Measurements from ENCODE around the gene EPHA10. TPM values are rescaled to one million over a fixed set of nuclear protein-coding genes. Genes with fewer than 3 reads are reported as not detected.

The EPHA10 gene
- total RNA-seq, 4 donors from 2014 or later: 0.17 TPM; not detected in 3

GRCh38 chr1:37718181-37718900 lies 46.6 kb downstream of the EPHA10 start:
- Histone ChIP-seq H3K27me3 (no peaks in the 10 kb centered on the region), H3K27ac (no peak overlapping the region), H3K9me3 (no peaks in the 10 kb centered on the region), H3K36me3 (no peaks in the 10 kb centered on the region), H3K4me3 (no peak overlapping the region), H3K4me1 (peaks cover 3% of the 10 kb centered on the region in 2 donors)
- in situ Hi-C loops (cut with MboI; ENCODE audit: low sequenced_read_pairs in 4 of 4): no loop called here
- DNase-seq (no peak), ATAC-seq (no peak)
- intact Hi-C loops (cut with DNase I; ENCODE audit: low total_unique reads): no loop called here
- TF ChIP-seq, protein P1, sequence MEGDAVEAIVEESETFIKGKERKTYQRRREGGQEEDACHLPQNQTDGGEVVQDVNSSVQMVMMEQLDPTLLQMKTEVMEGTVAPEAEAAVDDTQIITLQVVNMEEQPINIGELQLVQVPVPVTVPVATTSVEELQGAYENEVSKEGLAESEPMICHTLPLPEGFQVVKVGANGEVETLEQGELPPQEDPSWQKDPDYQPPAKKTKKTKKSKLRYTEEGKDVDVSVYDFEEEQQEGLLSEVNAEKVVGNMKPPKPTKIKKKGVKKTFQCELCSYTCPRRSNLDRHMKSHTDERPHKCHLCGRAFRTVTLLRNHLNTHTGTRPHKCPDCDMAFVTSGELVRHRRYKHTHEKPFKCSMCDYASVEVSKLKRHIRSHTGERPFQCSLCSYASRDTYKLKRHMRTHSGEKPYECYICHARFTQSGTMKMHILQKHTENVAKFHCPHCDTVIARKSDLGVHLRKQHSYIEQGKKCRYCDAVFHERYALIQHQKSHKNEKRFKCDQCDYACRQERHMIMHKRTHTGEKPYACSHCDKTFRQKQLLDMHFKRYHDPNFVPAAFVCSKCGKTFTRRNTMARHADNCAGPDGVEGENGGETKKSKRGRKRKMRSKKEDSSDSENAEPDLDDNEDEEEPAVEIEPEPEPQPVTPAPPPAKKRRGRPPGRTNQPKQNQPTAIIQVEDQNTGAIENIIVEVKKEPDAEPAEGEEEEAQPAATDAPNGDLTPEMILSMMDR (IDR thresholded peaks at IDR 0.05 in 4 of 5, conservative IDR thresholded peaks at IDR 0.05 in 1 of 5): no peak
- TF ChIP-seq POLR2A (IDR thresholded peaks at IDR 0.05): no peak

DNA sequence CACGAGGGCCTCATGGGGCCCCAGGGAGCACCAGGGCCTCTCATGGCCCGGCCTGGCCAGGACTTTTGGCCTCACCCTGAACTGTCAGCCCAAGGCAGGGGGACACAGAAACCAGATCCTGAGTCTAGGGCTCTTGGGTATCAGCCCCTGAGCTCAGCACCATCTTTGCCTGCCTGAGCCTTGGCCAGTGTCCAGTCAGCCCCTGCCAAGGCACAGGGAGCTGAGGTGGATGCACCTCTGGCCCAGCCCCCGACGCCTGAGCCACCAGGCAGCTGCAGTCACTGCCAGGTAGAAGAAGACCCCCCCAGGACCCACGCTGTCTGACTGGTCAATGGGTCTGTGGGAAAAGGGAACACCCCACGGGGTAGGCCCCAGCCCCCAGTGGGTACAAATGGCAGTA lies 47.3 kb downstream of the EPHA10 start:
- no peak for TF ChIP-seq POLR2A (IDR thresholded peaks at IDR 0.05)
- TF ChIP-seq, protein P1 (IDR thresholded peaks at IDR 0.05 in 4 of 5, conservative IDR thresholded peaks at IDR 0.05 in 1 of 5): no peak
- in situ Hi-C loops (cut with MboI; ENCODE audit: low sequenced_read_pairs in 4 of 4): no loop called here
- ATAC-seq: no peak
- DNase-seq: no peak
- H3K9me3 ChIP-seq: no peaks in the 10 kb centered on the region
- H3K4me3 ChIP-seq: no peak overlapping the region
- H3K27me3 ChIP-seq: no peaks in the 10 kb centered on the region
- H3K4me1 ChIP-seq: peaks cover 3% of the 10 kb centered on the region in 2 donors
- no peak overlapping the region for H3K27ac ChIP-seq
- no peaks in the 10 kb centered on the region for H3K36me3 ChIP-seq
- intact Hi-C loops (cut with DNase I; ENCODE audit: low total_unique reads): no loop called here

DNA sequence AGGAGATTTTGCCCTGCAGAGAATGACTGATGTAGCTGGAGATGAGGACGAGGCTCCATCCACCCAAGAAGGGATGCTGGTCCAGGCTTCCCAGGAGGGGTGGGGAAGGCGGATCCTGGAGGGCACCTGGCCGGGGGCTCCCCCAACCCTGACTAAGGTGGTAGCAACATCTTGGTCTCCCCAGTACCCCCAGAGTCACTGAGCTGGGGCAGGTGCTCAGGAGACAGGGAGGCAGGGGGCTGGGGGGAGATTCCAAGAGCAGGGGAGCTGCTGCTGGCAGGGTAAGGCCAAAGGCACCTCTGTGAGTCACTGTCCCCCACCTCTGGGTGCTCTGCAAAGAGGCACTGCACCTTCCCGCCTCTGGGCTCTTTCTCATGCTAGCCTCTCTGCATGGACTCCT lies 48.6 kb downstream of the EPHA10 start:
- intact Hi-C loops (cut with DNase I; ENCODE audit: low total_unique reads): no loop called here
- Histone ChIP-seq H3K4me1 (peaks cover 3% of the 10 kb centered on the region in 2 donors), H3K27me3 (no peaks in the 10 kb centered on the region), H3K4me3 (no peak overlapping the region), H3K9me3 (no peaks in the 10 kb centered on the region), H3K27ac (no peak overlapping the region), H3K36me3 (no peaks in the 10 kb centered on the region)
- TF ChIP-seq POLR2A (IDR thresholded peaks at IDR 0.05): no peak
- TF ChIP-seq, protein P1 (IDR thresholded peaks at IDR 0.05 in 4 of 5, conservative IDR thresholded peaks at IDR 0.05 in 1 of 5): no peak
- no peak for ATAC-seq
- no peak for DNase-seq
- in situ Hi-C loops (cut with MboI; ENCODE audit: low sequenced_read_pairs in 4 of 4): no loop called here

GRCh38 chr1:37714689-37715088 lies 50.2 kb downstream of the EPHA10 start:
- Histone ChIP-seq H3K36me3 (no peaks in the 10 kb centered on the region), H3K27ac (peak overlapping the region; percentile 42 to 68 (median 60)), H3K4me1 (peaks cover 3% of the 10 kb centered on the region in 2 donors), H3K9me3 (no peaks in the 10 kb centered on the region), H3K27me3 (no peaks in the 10 kb centered on the region), H3K4me3 (no peak overlapping the region)
- DNase-seq: peak; percentile 55 to 77
- in situ Hi-C loops (cut with MboI; ENCODE audit: low sequenced_read_pairs in 4 of 4): no loop called here
- TF ChIP-seq, protein P1 (IDR thresholded peaks at IDR 0.05 in 4 of 5, conservative IDR thresholded peaks at IDR 0.05 in 1 of 5): no peak
- TF ChIP-seq POLR2A (IDR thresholded peaks at IDR 0.05): no peak
- ATAC-seq: peak; percentile 97 to 98
- intact Hi-C loops (cut with DNase I; ENCODE audit: low total_unique reads): no loop called here
